Mucosa of rectum (tissue), 2 donors: ENCODE measurements around the gene NHLH2.

Source experiments
- H3K27ac ChIP-seq, 2 donors: one replicate each; pipeline ENCODE4 v1.7.0; 2013; ENCODE audit warnings: inconsistent platforms in 2 of 2, low read depth in 2 of 2, low read length in 2 of 2
- H3K27me3 ChIP-seq, 2 donors: one replicate each; pipeline ENCODE4 v1.7.0; 2013; ENCODE audit warnings: low read length in 2 of 2; ENCODE audit not compliant: control insufficient read depth in 2 of 2, insufficient read depth in 2 of 2
- H3K36me3 ChIP-seq, 2 donors: one replicate each; pipeline ENCODE4 v1.7.0; 2013; ENCODE audit warnings: low read length in 2 of 2; ENCODE audit not compliant: control insufficient read depth in 2 of 2, insufficient read depth in 2 of 2
- H3K4me1 ChIP-seq, 2 donors: one replicate each; pipeline ENCODE4 v1.7.0; 2013; ENCODE audit warnings: low read length in 2 of 2, mild to moderate bottlenecking in 1 of 2; ENCODE audit not compliant: control insufficient read depth in 2 of 2, insufficient read depth in 2 of 2
- H3K4me3 ChIP-seq, 2 donors: one replicate each; pipeline ENCODE4 v1.7.0; 2013; ENCODE audit warnings: low read length in 2 of 2
- H3K9ac ChIP-seq, 2 donors: one replicate each; pipeline ENCODE4 v1.7.0; 2013; ENCODE audit warnings: low read length in 2 of 2, low read depth in 1 of 2, mild to moderate bottlenecking in 1 of 2
- H3K9me3 ChIP-seq, 2 donors: one replicate each; pipeline ENCODE4 v1.7.0; 2013; ENCODE audit warnings: low read length in 2 of 2; ENCODE audit not compliant: control insufficient read depth in 2 of 2
- donor health status: healthy.
- donor health status: Normal muscosa, but diverticular disease.

Gene NHLH2

DNA sequence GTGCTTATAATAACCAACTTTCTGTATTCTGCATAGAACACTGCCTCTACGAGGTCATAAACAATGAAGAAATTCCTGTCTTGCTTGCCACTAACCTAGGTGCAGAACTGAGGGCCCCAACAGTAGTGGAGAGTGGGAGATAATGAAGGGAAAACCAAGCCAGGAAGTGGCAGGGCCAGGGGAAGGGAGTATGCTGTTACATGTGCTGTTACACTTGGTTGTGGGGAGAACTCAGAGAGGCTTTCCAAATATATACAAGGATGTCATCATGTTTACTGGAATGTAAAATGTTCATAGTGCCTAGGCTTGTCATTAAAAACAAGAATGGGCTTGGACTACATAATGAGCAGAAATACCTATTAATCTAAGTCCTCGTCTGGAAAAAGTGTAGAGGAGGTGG is 31.1 kb downstream of the NHLH2 start:
- Histone ChIP-seq H3K27me3 (no peaks in the 10 kb centered on the region), H3K9ac (no peak overlapping the region), H3K27ac (no peak overlapping the region), H3K9me3 (no peaks in the 10 kb centered on the region), H3K4me3 (no peak overlapping the region), H3K36me3 (no peaks in the 10 kb centered on the region), H3K4me1 (peaks cover 4 to 23% of the 10 kb centered on the region in 2 donors)

- no peak overlapping the region for H3K27ac ChIP-seq
- H3K4me3 ChIP-seq: no peak overlapping the region
- peaks cover 4 to 23% of the 10 kb centered on the region in 2 donors for H3K4me1 ChIP-seq
- H3K9ac ChIP-seq: no peak overlapping the region
- no peaks in the 10 kb centered on the region for H3K36me3 ChIP-seq
- no peaks in the 10 kb centered on the region for H3K9me3 ChIP-seq
- H3K27me3 ChIP-seq: no peaks in the 10 kb centered on the region
These were observed 31.9 kb downstream of the NHLH2 start for GRCh38 chr1:115809076-115809475.

DNA sequence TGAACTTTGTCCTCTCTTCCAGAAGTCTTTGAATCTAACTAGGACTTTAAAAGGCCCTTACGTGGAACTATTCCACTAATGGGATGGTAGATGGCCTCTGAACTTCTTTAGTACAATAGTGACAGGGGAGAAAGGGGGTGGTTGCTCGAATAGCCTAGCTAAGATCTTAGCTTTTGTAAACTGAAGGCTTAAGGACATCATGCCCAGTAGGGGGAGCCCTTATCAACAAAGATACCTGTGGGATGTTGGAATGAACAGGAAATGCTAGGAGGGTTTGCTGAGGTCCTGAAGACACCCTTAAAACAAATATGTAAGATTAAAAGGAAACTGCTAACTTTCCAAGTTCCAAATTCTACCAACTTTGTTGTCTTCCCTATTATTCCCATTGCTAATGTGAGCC is 33.2 kb downstream of the NHLH2 start:
- Histone ChIP-seq H3K9ac (no peak overlapping the region), H3K9me3 (no peaks in the 10 kb centered on the region), H3K36me3 (no peaks in the 10 kb centered on the region), H3K4me3 (no peak overlapping the region), H3K27ac (no peak overlapping the region), H3K27me3 (no peaks in the 10 kb centered on the region), H3K4me1 (peaks cover 4 to 23% of the 10 kb centered on the region in 2 donors)

GRCh38 chr1:115805597-115805996 is 35.3 kb downstream of the NHLH2 start:
- no peak overlapping the region for H3K9ac ChIP-seq
- no peaks in the 10 kb centered on the region for H3K27me3 ChIP-seq
- no peaks in the 10 kb centered on the region for H3K36me3 ChIP-seq
- H3K9me3 ChIP-seq: no peaks in the 10 kb centered on the region
- no peak overlapping the region for H3K27ac ChIP-seq
- peaks cover 2 to 10% of the 10 kb centered on the region in 2 donors for H3K4me1 ChIP-seq
- no peak overlapping the region for H3K4me3 ChIP-seq

GRCh38 chr1:115802416-115802815 is 38.5 kb downstream of the NHLH2 start:
- Histone ChIP-seq H3K4me1 (no peaks in the 10 kb centered on the region), H3K9ac (no peak overlapping the region), H3K4me3 (no peak overlapping the region), H3K27ac (no peak overlapping the region), H3K9me3 (no peaks in the 10 kb centered on the region), H3K36me3 (no peaks in the 10 kb centered on the region), H3K27me3 (no peaks in the 10 kb centered on the region)

- Histone ChIP-seq H3K27me3 (no peaks in the 10 kb centered on the region), H3K4me1 (no peaks in the 10 kb centered on the region)
These were observed 43.4 kb downstream of the NHLH2 start for GRCh38 chr1:115797486-115797885.

DNA sequence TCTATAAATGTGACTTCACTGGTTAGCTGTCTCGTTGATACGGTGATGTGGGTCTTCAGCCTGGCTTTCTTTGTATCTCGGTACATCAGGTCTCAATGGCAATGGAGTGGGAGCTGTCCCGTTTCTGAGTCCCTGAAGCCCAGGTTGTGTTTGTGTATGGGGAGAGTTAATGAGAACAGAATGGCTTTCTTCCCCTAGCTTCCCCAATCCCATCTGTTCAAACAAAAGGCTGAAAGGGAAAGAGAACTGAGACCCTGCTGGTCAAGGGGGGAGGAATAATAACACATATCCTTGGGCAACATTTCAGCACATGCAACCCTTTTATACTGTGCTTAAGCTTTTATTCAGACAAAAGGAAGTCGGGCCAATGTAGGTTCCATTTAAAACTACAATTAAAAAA is 44.0 kb downstream of the NHLH2 start:
- Histone ChIP-seq H3K9ac (no peak overlapping the region), H3K27me3 (no peaks in the 10 kb centered on the region), H3K4me1 (no peaks in the 10 kb centered on the region), H3K36me3 (no peaks in the 10 kb centered on the region), H3K27ac (no peak overlapping the region), H3K9me3 (no peaks in the 10 kb centered on the region), H3K4me3 (no peak overlapping the region)

More at GRCh38 chr1:115797486-115797885, 43.4 kb downstream of the NHLH2 start:
- H3K9ac ChIP-seq: no peak overlapping the region
- H3K36me3 ChIP-seq: no peaks in the 10 kb centered on the region
- H3K9me3 ChIP-seq: no peaks in the 10 kb centered on the region
- H3K4me3 ChIP-seq: no peak overlapping the region
- no peak overlapping the region for H3K27ac ChIP-seq

DNA sequence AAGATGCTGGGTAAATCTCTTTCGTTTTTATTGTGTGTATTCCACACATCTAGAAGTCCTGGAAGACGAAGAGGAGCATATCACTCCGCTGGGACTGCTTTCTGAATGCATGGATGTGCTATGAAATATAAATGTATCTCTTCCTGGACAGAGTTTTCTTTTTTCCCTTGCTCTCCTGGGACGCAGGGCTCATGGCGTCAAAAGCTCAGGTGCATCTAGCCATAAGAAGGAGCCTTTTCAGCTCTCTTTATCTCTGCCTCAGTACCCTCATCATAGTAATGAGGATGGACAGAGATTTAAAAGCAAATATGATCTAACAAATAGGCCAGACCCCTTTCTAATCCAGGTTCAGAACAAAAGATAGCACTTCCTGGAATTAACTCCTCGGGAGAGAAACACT is 44.9 kb downstream of the NHLH2 start:
- Histone ChIP-seq H3K27ac (no peak overlapping the region), H3K36me3 (no peaks in the 10 kb centered on the region), H3K9me3 (no peaks in the 10 kb centered on the region), H3K9ac (no peak overlapping the region), H3K27me3 (no peaks in the 10 kb centered on the region), H3K4me1 (no peaks in the 10 kb centered on the region), H3K4me3 (no peak overlapping the region)

DNA sequence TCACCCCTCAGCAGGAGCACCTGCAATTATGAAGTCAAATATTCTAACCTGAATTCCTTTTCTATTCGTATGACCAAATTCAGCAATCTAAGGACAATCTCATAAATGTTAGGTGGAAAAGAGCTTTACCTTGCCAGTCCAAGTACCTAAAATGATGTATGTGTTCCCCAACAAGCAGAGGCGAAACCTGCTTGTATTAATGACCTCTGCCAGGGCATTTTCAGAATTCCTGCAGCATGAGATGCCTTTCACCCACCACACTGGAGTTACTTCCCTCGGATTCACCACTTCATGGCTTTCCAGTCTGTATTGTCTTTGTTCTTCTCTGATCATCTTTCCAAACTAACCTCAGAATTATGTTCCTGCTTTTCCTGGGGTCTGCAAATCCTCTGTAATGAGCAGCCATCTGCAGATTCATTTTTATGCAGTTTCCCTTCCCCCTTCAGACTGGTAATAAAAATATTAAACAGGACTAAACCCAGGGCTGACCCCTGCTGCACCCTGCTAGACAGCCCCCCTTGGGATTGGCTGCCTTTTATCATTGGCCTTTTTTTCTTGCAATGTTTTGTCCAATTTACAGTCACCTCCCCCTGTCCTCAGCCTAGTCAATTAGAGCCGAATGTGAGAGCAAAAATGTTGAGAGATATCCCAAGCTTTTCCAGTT is 45.8 kb downstream of the NHLH2 start:
- no peaks in the 10 kb centered on the region for H3K36me3 ChIP-seq

DNA sequence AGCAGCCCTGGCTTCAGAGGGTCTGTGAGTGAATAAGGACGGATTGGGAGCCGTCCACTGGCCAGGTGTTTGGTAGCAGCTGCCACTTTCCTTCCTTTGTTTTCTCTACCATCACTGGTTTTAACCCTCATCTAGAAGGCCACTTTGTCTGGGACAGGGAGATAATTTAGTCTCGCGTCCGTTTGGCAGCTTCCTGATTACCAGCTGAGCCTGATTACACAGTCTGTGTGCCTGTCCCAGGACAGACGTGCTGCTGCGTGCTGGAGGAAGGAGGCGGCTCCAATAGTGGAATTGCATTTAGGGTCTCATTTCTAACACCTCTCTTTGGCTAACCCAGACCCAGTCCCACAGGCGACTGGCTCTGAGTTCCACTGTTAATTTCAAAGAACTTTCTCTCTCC is 47.8 kb downstream of the NHLH2 start:
- H3K27ac ChIP-seq: no peak overlapping the region
- H3K4me3 ChIP-seq: no peak overlapping the region
- H3K9ac ChIP-seq: no peak overlapping the region
- H3K36me3 ChIP-seq: no peaks in the 10 kb centered on the region
- no peaks in the 10 kb centered on the region for H3K4me1 ChIP-seq
- no peaks in the 10 kb centered on the region for H3K27me3 ChIP-seq
- H3K9me3 ChIP-seq: no peaks in the 10 kb centered on the region

More for the DNA sequence above, 45.8 kb downstream of the NHLH2 start:
- Histone ChIP-seq H3K27me3 (no peaks in the 10 kb centered on the region), H3K4me3 (no peak overlapping the region), H3K9ac (no peak overlapping the region), H3K27ac (no peak overlapping the region), H3K4me1 (no peaks in the 10 kb centered on the region), H3K9me3 (no peaks in the 10 kb centered on the region)

- no peaks in the 10 kb centered on the region for H3K36me3 ChIP-seq
- H3K27me3 ChIP-seq: no peaks in the 10 kb centered on the region
- no peaks in the 10 kb centered on the region for H3K9me3 ChIP-seq
- H3K4me1 ChIP-seq: no peaks in the 10 kb centered on the region
- no peak overlapping the region for H3K27ac ChIP-seq
- no peak overlapping the region for H3K9ac ChIP-seq
- H3K4me3 ChIP-seq: no peak overlapping the region
These were observed 49.1 kb downstream of the NHLH2 start for GRCh38 chr1:115791816-115792215.
